Heart left ventricle (tissue), 13 donors: ENCODE data around the gene MGST2.

Experiments
- POLR2A ChIP-seq, 2 donors: fragments of 450-650 bp; IDR thresholded peaks; one replicate each; pipeline ENCODE4 v1.6.1; 2017; ENCODE audit warnings: antibody characterized with exemption in 2 of 2, mild to moderate bottlenecking in 2 of 2, moderate library complexity in 2 of 2
- TF ChIP-seq, protein P1 (sequence below), 12 donors: fragments of 200-600 bp; sonication (generic) in 4 of 12; IDR thresholded peaks; one replicate each; pipeline versions ENCODE4 v1.5.0 to v1.8.0; 2018 to 2022; ENCODE audit warnings: antibody characterized with exemption in 12 of 12, mild to moderate bottlenecking in 5 of 12
- donor health status: ischemic (EF 13 %, LVEDD 7.1; RV severe dilation, severe dysfunction).
- donor health status: DM: no; HTN: yes; CAD: no.
- donor health status: DM: no; HTN: no; CAD: no.
- donor health status: ischemic (EF 25% LVEDD 6.9; RV normal size, moderate dysfunction).
- donor health status: ischemic (EF 25% LVEDD 5.7; RV mildly dilated, moderate dysfunction).
- donor health status: ischemic (EF 35%, LVEDD 5.7; RV mildly dilated, moderate dysfunction).
- donor health status: nonischemic (EF 11% LVEDD 7.7; RV severe dilation, severe dysfunction).
- donor health status: DM: yes; HTN: yes; CAD: no.
- donor health status: PGD.
- donor health status: ischemic (EF 29% LVEDD 5.4; RV normal size, mild dysfunction).
- donor health status: nonischemic (EF 23%, LVEDD 6.1; RV moderate dilation, normal function).

- TF ChIP-seq, protein P1, sequence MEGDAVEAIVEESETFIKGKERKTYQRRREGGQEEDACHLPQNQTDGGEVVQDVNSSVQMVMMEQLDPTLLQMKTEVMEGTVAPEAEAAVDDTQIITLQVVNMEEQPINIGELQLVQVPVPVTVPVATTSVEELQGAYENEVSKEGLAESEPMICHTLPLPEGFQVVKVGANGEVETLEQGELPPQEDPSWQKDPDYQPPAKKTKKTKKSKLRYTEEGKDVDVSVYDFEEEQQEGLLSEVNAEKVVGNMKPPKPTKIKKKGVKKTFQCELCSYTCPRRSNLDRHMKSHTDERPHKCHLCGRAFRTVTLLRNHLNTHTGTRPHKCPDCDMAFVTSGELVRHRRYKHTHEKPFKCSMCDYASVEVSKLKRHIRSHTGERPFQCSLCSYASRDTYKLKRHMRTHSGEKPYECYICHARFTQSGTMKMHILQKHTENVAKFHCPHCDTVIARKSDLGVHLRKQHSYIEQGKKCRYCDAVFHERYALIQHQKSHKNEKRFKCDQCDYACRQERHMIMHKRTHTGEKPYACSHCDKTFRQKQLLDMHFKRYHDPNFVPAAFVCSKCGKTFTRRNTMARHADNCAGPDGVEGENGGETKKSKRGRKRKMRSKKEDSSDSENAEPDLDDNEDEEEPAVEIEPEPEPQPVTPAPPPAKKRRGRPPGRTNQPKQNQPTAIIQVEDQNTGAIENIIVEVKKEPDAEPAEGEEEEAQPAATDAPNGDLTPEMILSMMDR (IDR thresholded peaks at IDR 0.05), result no peak
- no peak for TF ChIP-seq POLR2A (IDR thresholded peaks at IDR 0.05)
These were observed 78.6 kb downstream of the MGST2 start for GRCh38 chr4:139744232-139744631.
